ENCODE data around the gene MAJIN. TPM values are rescaled to one million over a fixed set of nuclear protein-coding genes. Genes with fewer than 3 reads are reported as not detected.

MAJIN gene
- total RNA-seq, 2 donors from 2014 or later, result 7.4 TPM; not detected in 1

DNA sequence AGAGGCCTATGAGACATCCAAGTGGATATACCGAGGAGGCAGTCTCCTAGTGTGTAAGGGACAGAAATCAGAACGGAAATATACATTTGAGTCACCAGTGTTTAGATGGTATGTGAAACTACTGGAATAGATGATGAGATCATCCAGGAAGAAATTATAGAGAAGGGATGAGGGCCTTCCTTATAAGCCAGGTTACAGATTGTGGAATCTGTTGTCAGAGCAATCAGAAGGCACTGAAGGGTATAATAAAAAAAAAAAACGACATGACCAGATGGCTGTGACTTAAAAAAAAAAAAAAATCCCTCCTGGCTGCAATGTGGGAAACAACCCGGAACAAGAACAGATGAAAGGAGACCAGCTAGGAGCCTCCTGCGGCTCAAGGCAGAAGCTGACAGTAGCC lies 2.7 kb downstream of the MAJIN start:
- Histone ChIP-seq H3K4me3 (no peak overlapping the region), H3K4me1 (replicated peaks) (no peaks in the 10 kb centered on the region), H3K9me3 (no peaks in the 10 kb centered on the region), H3K36me3 (no peaks in the 10 kb centered on the region), H3K27me3 (replicated peaks; ENCODE audit: insufficient read depth) (no peaks in the 10 kb centered on the region), H3K27ac (no peak overlapping the region)
- DNase-seq (ENCODE audit: low spot score), result no peak
- TF ChIP-seq, protein P1, sequence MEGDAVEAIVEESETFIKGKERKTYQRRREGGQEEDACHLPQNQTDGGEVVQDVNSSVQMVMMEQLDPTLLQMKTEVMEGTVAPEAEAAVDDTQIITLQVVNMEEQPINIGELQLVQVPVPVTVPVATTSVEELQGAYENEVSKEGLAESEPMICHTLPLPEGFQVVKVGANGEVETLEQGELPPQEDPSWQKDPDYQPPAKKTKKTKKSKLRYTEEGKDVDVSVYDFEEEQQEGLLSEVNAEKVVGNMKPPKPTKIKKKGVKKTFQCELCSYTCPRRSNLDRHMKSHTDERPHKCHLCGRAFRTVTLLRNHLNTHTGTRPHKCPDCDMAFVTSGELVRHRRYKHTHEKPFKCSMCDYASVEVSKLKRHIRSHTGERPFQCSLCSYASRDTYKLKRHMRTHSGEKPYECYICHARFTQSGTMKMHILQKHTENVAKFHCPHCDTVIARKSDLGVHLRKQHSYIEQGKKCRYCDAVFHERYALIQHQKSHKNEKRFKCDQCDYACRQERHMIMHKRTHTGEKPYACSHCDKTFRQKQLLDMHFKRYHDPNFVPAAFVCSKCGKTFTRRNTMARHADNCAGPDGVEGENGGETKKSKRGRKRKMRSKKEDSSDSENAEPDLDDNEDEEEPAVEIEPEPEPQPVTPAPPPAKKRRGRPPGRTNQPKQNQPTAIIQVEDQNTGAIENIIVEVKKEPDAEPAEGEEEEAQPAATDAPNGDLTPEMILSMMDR (IDR thresholded peaks at IDR 0.05), result no peak
- no peak for TF ChIP-seq POLR2AphosphoS5 (IDR thresholded peaks at IDR 0.05)
- TF ChIP-seq POLR2A (IDR thresholded peaks at IDR 0.05), result no peak
- intact Hi-C loops (cut with DNase I), result no loop called here
- WGBS, result 48% methylated on average over 5 of the region's 5 CpGs

DNA sequence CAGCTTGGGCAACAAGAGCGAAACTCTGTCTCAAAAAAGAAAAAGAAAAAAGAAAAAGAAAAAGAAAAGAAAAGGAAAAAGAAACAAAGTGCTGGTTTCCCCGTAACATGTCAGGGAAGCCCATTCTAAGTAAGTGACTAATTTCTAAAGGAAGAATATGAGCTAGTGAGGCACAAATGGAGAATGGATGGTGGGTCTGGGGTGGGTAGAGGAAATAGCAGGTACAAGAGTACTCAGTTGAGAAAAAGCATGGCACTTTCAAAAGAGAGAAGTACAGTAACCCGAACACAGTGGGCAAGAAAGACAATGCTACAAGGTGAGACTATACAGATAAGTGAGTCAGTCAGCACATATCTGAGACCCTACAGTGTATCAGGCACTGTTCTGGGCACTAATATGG lies 4.5 kb downstream of the MAJIN start:
- WGBS, result 90% methylated on average over 3 of the region's 3 CpGs
- Histone ChIP-seq H3K27ac (no peak overlapping the region), H3K27me3 (replicated peaks; ENCODE audit: insufficient read depth) (no peaks in the 10 kb centered on the region), H3K4me3 (no peak overlapping the region), H3K36me3 (no peaks in the 10 kb centered on the region), H3K9me3 (no peaks in the 10 kb centered on the region), H3K4me1 (replicated peaks) (no peaks in the 10 kb centered on the region)
- TF ChIP-seq POLR2A (IDR thresholded peaks at IDR 0.05), result no peak
- TF ChIP-seq, protein P1 (IDR thresholded peaks at IDR 0.05), result no peak
- no peak for TF ChIP-seq POLR2AphosphoS5 (IDR thresholded peaks at IDR 0.05)
- DNase-seq (ENCODE audit: low spot score), result no peak
- intact Hi-C loops (cut with DNase I), result no loop called here

DNA sequence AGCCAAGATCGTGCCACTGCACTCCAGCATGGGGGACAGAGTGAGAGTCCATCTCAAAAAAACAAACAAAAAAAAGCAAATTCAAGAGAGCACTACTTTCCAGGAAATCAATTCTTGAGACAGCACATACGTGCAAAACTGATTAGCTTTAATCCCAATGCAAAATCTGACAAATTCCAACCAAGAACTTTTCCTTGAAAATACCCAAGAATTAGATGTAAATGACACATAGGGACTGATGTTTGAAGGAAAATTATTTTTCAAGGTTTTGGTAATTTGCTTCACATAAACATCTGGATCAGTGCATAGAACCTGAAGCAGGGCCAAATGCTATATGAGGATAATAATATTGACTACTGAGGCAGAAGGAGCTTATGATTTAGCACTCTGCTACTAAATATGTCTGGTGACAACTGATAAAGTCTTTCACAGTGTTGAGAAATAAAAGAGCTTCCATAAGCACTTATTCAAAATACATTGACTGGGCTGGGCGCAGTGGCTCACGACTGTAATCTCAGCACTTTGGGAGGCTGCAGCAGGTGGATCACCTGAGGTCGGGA lies 8.8 kb downstream of the MAJIN start:
- Histone ChIP-seq H3K36me3 (no peaks in the 10 kb centered on the region), H3K9me3 (no peaks in the 10 kb centered on the region), H3K27ac (no peak overlapping the region), H3K4me1 (replicated peaks) (no peaks in the 10 kb centered on the region), H3K4me3 (no peak overlapping the region), H3K27me3 (replicated peaks; ENCODE audit: insufficient read depth) (no peaks in the 10 kb centered on the region)
- no peak for DNase-seq (ENCODE audit: low spot score)
- intact Hi-C loops (cut with DNase I), result no loop called here
- TF ChIP-seq, protein P1 (IDR thresholded peaks at IDR 0.05), result no peak
- TF ChIP-seq POLR2A (IDR thresholded peaks at IDR 0.05) (no peak), POLR2AphosphoS5 (IDR thresholded peaks at IDR 0.05) (no peak)
- WGBS, result 82% methylated on average over 5 of the region's 5 CpGs

DNA sequence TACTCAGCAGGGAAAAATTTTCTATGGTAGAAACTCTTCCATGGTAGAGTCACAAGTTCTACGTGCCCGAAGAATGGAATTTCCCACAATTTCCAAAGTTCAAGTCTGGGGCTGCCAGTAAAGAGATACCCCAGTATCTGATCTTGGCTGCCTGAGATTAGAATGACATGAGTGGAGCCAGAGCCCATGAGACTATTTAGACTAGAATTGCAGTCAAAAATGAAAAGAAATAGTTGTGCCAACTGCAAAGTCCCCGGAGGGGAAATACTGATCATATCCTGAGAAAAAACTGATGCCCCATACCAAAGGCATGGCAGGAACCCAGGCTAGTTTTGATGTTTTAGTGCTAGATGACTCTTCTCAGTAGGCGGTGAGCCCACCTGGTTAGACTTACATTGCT lies 11.2 kb downstream of the MAJIN start:
- Histone ChIP-seq H3K9me3 (no peaks in the 10 kb centered on the region), H3K4me3 (no peak overlapping the region), H3K27me3 (replicated peaks; ENCODE audit: insufficient read depth) (no peaks in the 10 kb centered on the region), H3K36me3 (no peaks in the 10 kb centered on the region), H3K4me1 (replicated peaks) (no peaks in the 10 kb centered on the region), H3K27ac (no peak overlapping the region)
- intact Hi-C loops (cut with DNase I), result no loop called here
- WGBS, result 16% methylated on average over 4 of the region's 4 CpGs
- no peak for DNase-seq (ENCODE audit: low spot score)
- TF ChIP-seq POLR2A (IDR thresholded peaks at IDR 0.05) (no peak), POLR2AphosphoS5 (IDR thresholded peaks at IDR 0.05) (no peak)
- TF ChIP-seq, protein P1 (IDR thresholded peaks at IDR 0.05), result no peak

DNA sequence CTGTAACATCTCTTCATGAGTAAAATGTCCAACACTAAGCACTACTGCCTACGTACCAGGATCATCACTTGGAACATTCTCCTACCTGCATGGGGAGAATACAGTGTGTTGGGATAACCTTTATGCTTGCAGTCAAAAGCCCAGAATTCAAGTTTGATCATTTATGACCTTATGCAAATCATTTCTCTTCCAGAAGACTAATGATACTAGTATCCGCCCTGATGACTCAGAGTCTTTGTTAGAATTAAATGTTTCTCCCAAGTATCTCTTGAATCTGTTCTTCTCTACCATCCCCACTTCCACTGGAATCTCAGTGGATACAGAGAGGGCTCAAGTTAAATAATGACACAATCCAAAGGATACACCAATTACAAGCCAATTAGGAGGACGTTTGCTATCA lies 12.4 kb downstream of the MAJIN start:
- Histone ChIP-seq H3K27me3 (replicated peaks; ENCODE audit: insufficient read depth) (no peaks in the 10 kb centered on the region), H3K9me3 (no peaks in the 10 kb centered on the region), H3K4me1 (replicated peaks) (no peaks in the 10 kb centered on the region), H3K4me3 (no peak overlapping the region), H3K36me3 (no peaks in the 10 kb centered on the region), H3K27ac (no peak overlapping the region)
- no peak for TF ChIP-seq POLR2A (IDR thresholded peaks at IDR 0.05)
- TF ChIP-seq POLR2AphosphoS5 (IDR thresholded peaks at IDR 0.05), result no peak
- TF ChIP-seq, protein P1 (IDR thresholded peaks at IDR 0.05), result no peak
- no peak for DNase-seq (ENCODE audit: low spot score)
- intact Hi-C loops (cut with DNase I), result no loop called here
- 65% methylated on average over 3 of the region's 3 CpGs for WGBS

All from prostate gland (tissue), 2 donors.